Activated T-cell treated with anti-CD3 and anti-CD28 coated beads for 24 hours (primary cell): Measurements from ENCODE around the gene ORAI2.

Experiments used
- DNase-seq: peaks from one replicate; pipeline ENCODE4 v3.0.0-alpha.2; 2020; ENCODE audit warnings: low read depth

Gene ORAI2

GRCh38 chr7:102415685-102416225 lies 17.6 kb upstream of the ORAI2 start:
- DNase-seq = peak; percentile 48

GRCh38 chr7:102416406-102416805 lies 17.0 kb upstream of the ORAI2 start:
- DNase-seq = no peak

DNA sequence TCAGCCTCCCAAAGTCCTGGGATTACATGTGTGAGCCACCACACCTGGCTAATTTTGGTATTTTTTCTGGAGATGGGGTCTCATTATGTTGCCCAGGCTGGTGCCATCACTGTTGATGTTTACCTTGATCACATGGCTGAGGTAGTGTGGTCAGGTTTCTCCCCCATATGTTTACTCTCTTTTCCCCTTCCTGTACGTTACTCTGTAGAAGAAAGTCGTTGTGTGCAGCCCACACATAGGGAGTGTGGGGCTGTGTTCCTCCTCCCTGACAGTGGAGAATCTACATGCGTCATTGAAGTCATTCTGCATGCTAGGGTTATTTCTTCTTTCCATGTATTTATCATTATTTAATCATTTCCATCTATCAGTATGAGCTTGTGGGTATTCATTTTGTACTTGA lies 16.3 kb upstream of the ORAI2 start:
- no peak for DNase-seq

GRCh38 chr7:102418592-102418991 lies 14.8 kb upstream of the ORAI2 start:
- no peak for DNase-seq

DNA sequence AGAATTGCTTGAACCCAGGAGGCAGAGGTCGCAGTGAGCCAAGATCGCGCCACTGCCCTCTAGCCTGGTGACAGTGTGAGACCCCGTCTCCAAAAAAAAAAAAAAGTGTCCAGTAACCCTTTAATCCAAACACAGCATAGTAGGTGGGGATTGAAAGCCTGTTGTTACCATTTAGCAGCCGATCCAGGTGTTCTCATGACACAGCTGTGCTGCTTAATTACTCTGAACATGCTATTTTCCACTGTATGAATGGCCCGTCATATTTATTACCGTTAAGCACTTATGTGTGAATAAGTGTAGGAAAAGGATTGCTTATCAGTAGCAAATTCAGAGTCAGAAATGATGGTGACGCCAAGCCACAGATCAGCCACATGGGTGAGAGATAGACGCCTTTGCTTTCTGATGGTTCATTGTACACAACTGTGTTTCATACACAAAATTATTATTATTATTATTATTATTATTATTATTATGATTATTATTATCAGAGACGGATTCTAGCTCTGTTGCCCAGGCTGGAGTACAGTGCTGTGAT lies 11.6 kb upstream of the ORAI2 start:
- DNase-seq = no peak

GRCh38 chr7:102424129-102424551 lies 9.2 kb upstream of the ORAI2 start:
- no peak for DNase-seq

GRCh38 chr7:102424787-102425218 lies 8.6 kb upstream of the ORAI2 start:
- DNase-seq = no peak

DNA sequence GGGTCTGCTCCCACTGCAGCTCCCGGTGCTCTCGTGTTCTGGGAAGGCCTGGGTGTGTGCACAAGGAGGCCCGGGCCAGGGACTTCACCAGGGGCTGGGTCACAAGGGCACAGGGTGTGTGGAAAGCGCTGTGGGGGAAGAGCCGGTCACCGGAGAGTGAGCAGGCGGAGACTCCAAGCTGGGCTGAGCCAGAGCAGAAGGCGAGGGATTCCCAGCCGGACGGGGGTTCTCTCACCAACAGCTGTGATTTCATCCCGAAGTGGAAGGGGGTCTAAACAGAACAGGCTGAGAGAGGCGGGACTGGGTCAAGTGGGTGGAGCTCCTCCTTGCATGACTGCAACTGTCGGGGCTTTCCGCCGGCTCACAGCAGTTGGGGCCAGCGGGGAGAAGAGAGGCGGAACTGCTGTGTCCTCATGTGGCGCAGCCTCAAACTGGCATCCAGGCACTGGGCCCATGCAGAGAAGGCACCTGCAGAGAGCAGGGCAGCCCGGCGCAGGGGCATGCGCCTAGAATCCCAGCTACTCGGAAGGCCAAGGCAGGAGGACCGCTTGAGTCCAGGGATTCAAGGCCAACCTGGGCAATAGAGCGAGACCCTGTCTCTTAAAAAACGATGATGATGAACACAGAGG lies 7.6 kb upstream of the ORAI2 start:
- DNase-seq = peak; percentile 81

GRCh38 chr7:102426268-102427018 lies 6.9 kb upstream of the ORAI2 start:
- peak; percentile 71 for DNase-seq

DNA sequence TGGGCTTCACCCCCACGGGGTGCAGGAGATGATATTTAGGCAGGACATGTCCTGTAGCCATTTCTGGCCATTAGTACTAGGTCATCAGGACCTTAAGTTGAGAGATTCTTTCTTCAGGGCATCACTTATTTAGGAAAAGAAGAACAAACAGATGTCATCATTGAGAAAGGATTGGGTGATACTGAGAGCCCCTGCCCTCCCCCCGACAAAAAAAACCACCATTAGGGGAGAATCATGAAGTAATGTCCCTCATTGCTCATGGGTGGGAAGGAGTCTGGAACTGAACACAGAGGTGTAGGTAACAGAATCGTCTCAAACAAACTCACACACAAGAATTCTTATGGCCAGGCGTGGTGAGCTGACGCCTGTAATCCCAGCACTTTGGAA lies 6.4 kb upstream of the ORAI2 start:
- no peak for DNase-seq

DNA sequence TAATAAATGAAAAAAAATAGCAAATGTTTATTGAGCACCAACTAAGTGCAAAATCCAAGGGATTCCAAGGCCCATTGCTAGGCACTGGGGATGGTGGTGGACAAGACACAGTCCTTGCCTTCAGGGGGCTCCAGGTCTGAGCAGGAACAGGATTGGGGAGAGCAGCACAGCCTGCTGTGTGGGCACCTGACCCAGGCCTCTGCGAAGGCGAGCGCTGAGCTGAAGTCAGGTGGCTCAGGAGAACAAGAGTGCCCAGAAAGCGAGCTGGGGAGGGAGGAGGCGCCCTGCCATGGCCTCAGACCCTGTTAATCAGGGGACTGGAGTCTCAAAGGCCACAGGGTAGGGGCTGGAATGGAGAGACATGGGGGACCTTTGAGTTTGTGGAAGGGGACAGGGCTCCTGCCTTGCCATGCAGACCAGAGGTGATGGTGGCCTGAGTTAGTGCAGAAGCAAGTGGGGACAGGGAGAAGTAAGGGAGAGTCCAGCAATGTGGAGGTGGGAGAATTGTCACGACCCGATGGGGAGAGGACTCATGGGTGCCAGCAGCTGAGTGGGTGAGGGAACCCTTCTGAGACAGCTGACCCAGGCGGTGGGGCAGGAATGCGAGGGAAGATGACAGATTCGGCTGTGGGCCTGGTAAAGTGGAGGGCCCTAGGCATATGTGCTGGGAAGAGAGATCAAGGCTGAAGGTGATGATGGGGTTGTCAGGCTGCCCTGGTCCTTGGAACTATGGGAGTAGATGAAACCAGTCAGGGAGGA lies 4.1 kb upstream of the ORAI2 start:
- DNase-seq = no peak

DNA sequence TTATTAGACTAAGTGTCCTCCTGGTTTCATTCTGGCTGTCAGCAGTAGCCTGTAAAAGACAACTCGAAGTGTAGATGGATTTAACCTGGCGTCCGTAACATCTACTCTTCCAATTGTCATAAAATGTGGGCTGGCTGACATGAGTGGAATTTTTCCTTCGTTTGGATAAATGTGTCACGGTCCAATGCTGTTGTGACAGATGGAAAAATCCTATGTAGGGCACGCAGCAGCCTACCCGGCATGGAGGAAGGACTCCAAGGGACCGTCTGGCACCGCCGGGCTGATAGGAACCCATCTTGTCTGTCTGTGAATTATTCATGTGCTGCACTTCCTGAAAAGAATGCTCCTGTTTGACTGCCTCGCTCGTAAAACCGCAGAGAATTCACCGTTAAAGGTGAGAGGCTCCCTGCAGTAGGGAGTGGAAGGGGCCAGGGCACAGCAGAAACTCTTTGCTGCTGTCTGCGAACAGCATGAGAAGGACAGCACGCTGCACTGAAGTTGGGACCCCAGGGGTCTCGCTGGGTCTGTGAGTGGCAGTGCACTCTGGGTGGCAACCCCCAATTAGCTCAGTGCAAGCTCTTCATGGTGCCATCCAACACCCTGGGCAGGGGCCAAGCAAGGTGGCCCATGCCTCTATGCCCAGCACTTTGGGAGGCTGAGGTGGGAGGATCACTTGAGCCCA lies 1.6 kb upstream of the ORAI2 start:
- DNase-seq = peak; percentile 34

- no peak for DNase-seq
Observed at GRCh38 chr7:102432442-102433218, 745 bp upstream of the ORAI2 start.

GRCh38 chr7:102434039-102434486 lies 688 bp downstream of the ORAI2 start:
- DNase-seq = no peak

DNA sequence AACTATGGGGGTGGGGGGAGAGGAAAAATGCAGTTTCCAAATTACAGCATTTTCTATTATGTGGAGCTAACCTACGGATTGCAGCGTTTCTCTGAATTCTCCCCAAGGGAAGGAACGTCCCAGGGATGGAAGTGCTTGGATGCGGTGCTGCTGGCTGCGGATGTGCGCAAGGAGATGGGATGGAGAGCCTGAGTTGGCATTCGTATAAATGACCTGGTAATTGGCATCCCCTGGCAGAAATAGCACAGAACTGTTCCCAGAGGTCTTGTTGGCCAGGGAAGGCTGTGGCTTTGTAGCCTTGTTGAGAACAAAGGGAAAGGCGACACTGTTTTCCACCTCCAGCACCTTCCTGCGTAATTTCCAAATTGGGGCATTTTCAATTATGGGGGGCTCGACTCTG lies 2.7 kb downstream of the ORAI2 start:
- DNase-seq = no peak

DNA sequence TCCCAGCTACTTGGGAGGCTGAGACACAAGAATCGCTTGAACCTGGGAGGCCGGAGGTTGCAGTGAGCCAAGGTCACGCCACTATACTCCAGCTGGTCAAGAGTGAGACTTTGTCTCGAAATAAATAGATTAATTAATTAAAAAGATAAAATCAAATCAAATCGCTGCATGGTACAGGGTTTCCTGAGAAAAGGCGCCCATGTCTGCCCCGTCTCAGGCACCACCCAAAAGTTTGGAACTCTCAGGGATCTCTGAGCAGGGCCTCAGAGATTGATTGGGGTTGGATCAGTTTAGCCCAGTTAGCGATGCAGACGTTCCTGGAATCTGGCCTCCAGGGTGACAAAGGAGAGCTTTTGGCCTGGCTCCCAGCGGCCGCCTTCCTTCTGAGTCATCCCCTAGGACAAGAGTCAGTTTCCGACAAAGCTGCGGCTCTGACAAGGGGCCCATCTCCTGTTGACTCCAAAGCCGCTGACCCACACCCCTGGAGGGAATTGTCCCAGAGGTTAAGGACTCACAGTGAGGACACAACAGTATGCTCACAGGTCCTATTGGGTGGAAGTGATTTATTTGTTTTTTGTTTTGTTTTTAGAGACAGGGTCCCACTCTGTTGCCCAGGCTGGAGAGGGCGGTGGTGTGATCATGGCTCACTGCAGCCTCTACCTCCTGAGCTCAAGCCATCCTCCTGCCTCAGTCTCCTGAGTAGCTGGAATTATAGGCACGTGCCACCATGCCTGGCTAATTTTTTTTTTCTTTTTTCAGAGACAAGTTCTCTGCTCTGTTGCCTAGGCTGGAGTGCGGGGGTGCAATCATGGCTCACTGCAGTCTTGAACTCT lies 6.8 kb downstream of the ORAI2 start:
- DNase-seq = no peak

DNA sequence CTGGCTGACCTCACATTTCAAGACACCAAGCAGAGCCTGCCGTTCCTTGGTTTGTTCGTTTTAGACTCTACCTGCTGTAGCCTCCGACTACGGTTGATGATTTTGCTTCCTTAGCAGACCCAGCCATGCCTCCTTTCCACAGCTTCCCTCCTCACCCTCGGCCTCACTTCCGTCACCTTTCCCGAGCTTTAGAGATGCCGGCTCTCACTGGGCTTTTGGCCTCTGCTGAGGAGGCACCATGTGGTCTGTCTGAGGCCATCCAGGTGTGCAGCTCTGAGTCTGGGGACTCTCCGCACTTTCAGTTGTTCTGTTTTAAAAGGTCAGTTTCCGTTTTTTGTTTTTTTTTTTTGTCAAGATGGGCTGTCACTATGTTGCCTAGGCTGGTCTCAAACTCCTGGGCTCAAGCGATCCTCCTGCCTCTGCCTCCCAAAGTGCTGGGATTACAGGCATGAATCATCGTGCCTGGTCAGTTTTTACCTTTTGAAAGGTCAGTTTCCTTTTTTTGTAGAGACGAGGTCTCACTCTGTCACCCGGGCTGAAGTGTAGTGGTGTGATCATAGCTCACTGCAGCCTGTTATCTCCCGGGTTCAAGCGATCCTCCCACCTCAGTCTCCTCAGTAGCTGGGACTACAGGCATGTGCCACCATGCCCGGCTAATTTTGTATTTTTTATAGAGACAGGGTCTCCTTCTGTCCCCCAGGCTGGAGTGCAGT lies 11.7 kb downstream of the ORAI2 start:
- no peak for DNase-seq

DNA sequence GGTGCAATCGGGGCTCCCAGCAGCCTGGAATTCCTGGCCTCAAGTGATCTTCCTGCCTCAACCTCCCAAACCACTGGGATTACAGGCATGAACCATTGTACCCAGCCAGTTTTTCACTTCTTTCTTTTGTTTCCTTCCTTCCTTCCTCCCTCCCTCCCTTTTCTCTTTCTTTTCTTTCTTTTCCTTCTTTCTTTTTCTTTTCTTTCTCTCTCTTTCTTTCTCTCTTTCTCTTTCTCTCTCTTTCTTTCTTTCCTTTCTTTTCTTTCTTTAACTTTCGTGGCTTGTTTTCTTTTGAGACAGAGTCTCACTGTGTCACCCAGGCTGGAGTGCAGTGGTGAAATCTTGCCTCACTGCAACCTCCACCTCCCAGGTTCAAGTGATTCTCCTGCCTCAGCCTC lies 12.3 kb downstream of the ORAI2 start:
- no peak for DNase-seq

DNA sequence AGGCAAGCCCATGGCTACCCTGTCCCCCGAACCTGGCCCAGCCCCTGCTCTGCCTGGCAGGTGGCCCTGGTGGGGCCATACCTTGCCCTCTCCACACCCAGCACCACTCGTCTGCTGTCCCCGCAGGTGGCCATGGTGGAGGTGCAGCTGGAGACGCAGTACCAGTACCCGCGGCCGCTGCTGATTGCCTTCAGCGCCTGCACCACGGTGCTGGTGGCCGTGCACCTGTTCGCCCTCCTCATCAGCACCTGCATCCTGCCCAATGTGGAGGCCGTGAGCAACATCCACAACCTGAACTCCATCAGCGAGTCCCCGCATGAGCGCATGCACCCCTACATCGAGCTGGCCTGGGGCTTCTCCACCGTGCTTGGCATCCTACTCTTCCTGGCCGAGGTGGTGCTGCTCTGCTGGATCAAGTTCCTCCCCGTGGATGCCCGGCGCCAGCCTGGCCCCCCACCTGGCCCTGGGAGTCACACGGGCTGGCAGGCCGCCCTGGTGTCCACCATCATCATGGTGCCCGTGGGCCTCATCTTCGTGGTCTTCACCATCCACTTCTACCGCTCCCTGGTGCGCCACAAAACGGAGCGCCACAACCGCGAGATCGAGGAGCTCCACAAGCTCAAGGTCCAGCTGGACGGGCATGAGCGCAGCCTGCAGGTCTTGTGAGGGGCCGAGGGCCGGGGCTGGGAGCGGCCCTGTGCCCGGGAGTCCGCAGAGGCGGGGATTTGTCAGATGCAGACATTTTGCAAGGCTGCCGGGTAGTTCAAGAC lies 13.2 kb downstream of the ORAI2 start:
- DNase-seq = no peak
